SW 1271 (cell line): ENCODE data around the gene OVCA2.

Experiments used
- DNase-seq, 2 experiments: peaks; one replicate each; lab custom pipeline; 2025; lab: John Stamatoyannopoulos, UW

Gene OVCA2

GRCh38 chr17:2054512-2055291 lies 12.9 kb downstream of the OVCA2 start, which contains the start of gene HIC1:
Gene HIC1 (plus strand): TSS chr17:2055103. CDS start chr17:2056691, 1,588 bp downstream.
- DNase-seq, result no peak

- no peak for DNase-seq
Measured at GRCh38 chr17:2055292-2056205, 13.7 kb downstream of the OVCA2 start.

GRCh38 chr17:2056206-2057174 lies 14.7 kb downstream of the OVCA2 start:
- DNase-seq, result no peak

- DNase-seq, result no peak
Measured at GRCh38 chr17:2057175-2057759, 15.4 kb downstream of the OVCA2 start.

GRCh38 chr17:2057760-2058585 lies 16.2 kb downstream of the OVCA2 start:
- DNase-seq, result no peak

GRCh38 chr17:2058586-2059546 lies 17.0 kb downstream of the OVCA2 start:
- DNase-seq, result no peak

GRCh38 chr17:2059547-2060384 lies 17.9 kb downstream of the OVCA2 start:
- no peak for DNase-seq

- no peak for DNase-seq
Measured at GRCh38 chr17:2060385-2060658, 18.5 kb downstream of the OVCA2 start.

GRCh38 chr17:2060681-2061440 lies 19.0 kb downstream of the OVCA2 start:
- DNase-seq, result no peak

GRCh38 chr17:2061441-2061958 lies 19.7 kb downstream of the OVCA2 start:
- no peak for DNase-seq

GRCh38 chr17:2062571-2063183 lies 20.9 kb downstream of the OVCA2 start:
- no peak for DNase-seq

GRCh38 chr17:2063261-2064146 lies 21.7 kb downstream of the OVCA2 start:
- DNase-seq, result no peak

GRCh38 chr17:2064147-2064489 lies 22.3 kb downstream of the OVCA2 start:
- DNase-seq, result no peak

- DNase-seq, result no peak
Measured at GRCh38 chr17:2064520-2064971, 22.7 kb downstream of the OVCA2 start.

- no peak for DNase-seq
Measured at GRCh38 chr17:2064980-2065785, 23.4 kb downstream of the OVCA2 start.
